Smooth muscle cell (in vitro differentiated cells): ENCODE data around the gene SKA2. TPM values are rescaled to one million over a fixed set of nuclear protein-coding genes. Genes with fewer than 3 reads are reported as not detected.
A peak's percentile ranks its signal among the peaks of the same experiment; 100 is the strongest.
"Not testable (repeated sequence)": the region's sequence is repeated elsewhere in the genome, so short reads cannot be mapped to it uniquely, and the experiment has no call there.

Experiments
- DNase-seq: peaks from one replicate; lab custom pipeline; 2025; ENCODE audit not compliant: unreplicated experiment; lab: John Stamatoyannopoulos, UW
- H2AFZ ChIP-seq: fragments of 200-600 bp; sonication (generic); 2 replicates; pipeline ENCODE4 v1.6.0; 2016; ENCODE audit warnings: antibody characterized with exemption, low read depth, mild to moderate bottlenecking
- H3F3A ChIP-seq: fragments of 200-600 bp; sonication (generic); 2 replicates; pipeline ENCODE4 v1.6.0; 2017; ENCODE audit warnings: antibody characterized with exemption, low read depth
- H3K27ac ChIP-seq: fragments of 200-600 bp; sonication (generic); 2 replicates; pipeline ENCODE4 v1.5.1; 2016; ENCODE audit warnings: low read depth, mild to moderate bottlenecking
- H3K27me3 ChIP-seq: fragments of 200-600 bp; sonication (generic); 2 replicates; pipeline ENCODE4 v1.6.1; 2016; ENCODE audit warnings: low read depth, mild to moderate bottlenecking
- H3K36me3 ChIP-seq: fragments of 200-600 bp; sonication (generic); 2 replicates; pipeline ENCODE4 v1.5.1; 2016; ENCODE audit warnings: low read depth
- H3K4me1 ChIP-seq: fragments of 200-600 bp; sonication (generic); 2 replicates; pipeline ENCODE4 v1.5.1; 2016; ENCODE audit warnings: low read depth
- H3K4me2 ChIP-seq: fragments of 200-600 bp; sonication (generic); 2 replicates; pipeline ENCODE4 v1.6.0; 2016; ENCODE audit warnings: mild to moderate bottlenecking
- H3K4me3 ChIP-seq: fragments of 200-600 bp; sonication (generic); 2 replicates; pipeline ENCODE4 v1.5.1; 2016; ENCODE audit warnings: mild to moderate bottlenecking
- H3K79me2 ChIP-seq: fragments of 200-600 bp; sonication (generic); 2 replicates; pipeline ENCODE4 v1.6.0; 2016; ENCODE audit warnings: low read depth, mild to moderate bottlenecking
- H3K9ac ChIP-seq: fragments of 200-600 bp; sonication (generic); 2 replicates; pipeline ENCODE4 v1.6.0; 2016; ENCODE audit warnings: low read depth
- H3K9me3 ChIP-seq: fragments of 200-600 bp; sonication (generic); replicated peaks from 2 replicates; pipeline ENCODE4 v1.5.1; 2016; ENCODE audit warnings: low read depth
- H4K20me1 ChIP-seq: fragments of 200-600 bp; sonication (generic); 2 replicates; pipeline ENCODE4 v1.6.0; 2016; ENCODE audit warnings: low read depth
- WGBS: methylation state at CpG from one replicate; pipeline ENCODE4 v1.1.7; 2016; ENCODE audit warnings: low lambda C conversion rate; 5-methylcytosine and 5-hydroxymethylcytosine counted together
- polyA plus RNA-seq: library from polyadenylated mRNA; unstranded; fragments of >200 nt; fragmentation: Nextera tagmentation; extraction: Ambion mirVana; gene quantifications from 2 replicates; pipeline ENCODE4 v1.2.1, GENCODE V29; 2016
- total RNA-seq: library from RNA; depleted of rRNA; stranded (reverse); fragments of >200 nt; gene quantifications from 2 replicates; pipeline ENCODE4 v1.2.3, GENCODE V29; 2014
- TF ChIP-seq, protein P1 (sequence below): fragments of 200-600 bp; sonication (generic); IDR thresholded peaks from 2 replicates; pipeline ENCODE4 v1.5.1; 2017; ENCODE audit warnings: borderline replicate concordance, mild to moderate bottlenecking, antibody characterized with exemption; ENCODE audit not compliant: insufficient read depth, poor library complexity, severe bottlenecking

The SKA2 gene
- total and polyA plus RNA-seq, 2 experiments from 2014 or later, result 47.5 to 77.8 TPM

DNA sequence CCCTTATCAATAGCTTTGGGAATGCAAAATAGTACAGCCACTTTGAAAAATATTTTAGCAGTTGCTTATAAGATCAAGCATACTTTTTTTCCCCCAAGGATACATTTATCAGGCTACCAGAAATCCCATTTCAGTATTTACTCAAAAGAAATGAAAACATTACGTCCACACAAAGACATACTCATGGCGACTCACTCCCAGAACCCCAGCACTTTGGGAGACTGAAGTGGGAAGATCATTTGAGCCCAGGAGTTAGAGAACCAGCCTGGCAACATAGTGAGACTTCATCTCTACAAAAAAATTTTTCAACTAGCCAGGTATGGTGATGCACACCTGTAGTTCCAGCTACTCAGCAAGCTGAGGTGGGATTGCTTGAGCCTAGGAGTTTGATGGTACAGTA, 5.9 kb downstream of the SKA2 start:
- no peaks in the 10 kb centered on the region for H3K27me3 ChIP-seq
- peaks cover 100% of the 10 kb centered on the region for H3K79me2 ChIP-seq
- H3K4me2 ChIP-seq, result peak overlapping the region; percentile 3
- TF ChIP-seq, protein P1, sequence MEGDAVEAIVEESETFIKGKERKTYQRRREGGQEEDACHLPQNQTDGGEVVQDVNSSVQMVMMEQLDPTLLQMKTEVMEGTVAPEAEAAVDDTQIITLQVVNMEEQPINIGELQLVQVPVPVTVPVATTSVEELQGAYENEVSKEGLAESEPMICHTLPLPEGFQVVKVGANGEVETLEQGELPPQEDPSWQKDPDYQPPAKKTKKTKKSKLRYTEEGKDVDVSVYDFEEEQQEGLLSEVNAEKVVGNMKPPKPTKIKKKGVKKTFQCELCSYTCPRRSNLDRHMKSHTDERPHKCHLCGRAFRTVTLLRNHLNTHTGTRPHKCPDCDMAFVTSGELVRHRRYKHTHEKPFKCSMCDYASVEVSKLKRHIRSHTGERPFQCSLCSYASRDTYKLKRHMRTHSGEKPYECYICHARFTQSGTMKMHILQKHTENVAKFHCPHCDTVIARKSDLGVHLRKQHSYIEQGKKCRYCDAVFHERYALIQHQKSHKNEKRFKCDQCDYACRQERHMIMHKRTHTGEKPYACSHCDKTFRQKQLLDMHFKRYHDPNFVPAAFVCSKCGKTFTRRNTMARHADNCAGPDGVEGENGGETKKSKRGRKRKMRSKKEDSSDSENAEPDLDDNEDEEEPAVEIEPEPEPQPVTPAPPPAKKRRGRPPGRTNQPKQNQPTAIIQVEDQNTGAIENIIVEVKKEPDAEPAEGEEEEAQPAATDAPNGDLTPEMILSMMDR, result no peak
- no peaks in the 10 kb centered on the region for H3K36me3 ChIP-seq
- DNase-seq, result no peak
- no peaks in the 10 kb centered on the region for H3F3A ChIP-seq
- no peak overlapping the region for H3K9ac ChIP-seq
- peaks cover 26% of the 10 kb centered on the region for H3K4me1 ChIP-seq
- H3K4me3 ChIP-seq, result no peak overlapping the region
- WGBS, result 55% methylated on average over 2 of the region's 2 CpGs
- H4K20me1 ChIP-seq, result peaks cover 28% of the 10 kb centered on the region
- no peak overlapping the region for H2AFZ ChIP-seq
- H3K9me3 ChIP-seq, result no peaks in the 10 kb centered on the region
- H3K27ac ChIP-seq, result no peak overlapping the region

DNA sequence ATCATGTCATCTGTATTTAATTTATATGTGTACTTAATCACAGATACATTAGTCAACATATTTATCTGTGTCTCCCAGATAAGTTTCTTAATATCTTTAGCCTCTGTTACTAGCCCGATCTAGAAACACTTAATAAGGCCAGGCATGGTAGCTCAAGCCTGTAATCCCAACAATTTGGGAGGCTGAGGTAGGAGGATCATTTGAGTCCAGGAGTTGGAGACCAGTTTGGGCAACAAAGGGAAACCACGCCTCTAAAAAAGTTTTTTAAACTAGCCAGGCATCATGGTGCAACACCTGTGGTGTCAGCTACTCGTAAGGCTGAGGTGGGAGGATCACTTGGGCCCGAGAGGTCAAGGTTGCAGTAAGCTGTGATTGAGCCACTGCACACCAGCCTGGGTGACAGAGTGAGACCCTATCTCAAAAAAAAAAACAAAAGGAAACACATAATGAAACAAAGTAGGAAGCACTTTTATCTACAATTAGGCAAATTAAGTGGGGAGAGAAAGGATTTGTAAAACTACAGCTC, 9.4 kb downstream of the SKA2 start:
- Histone ChIP-seq H3K27me3 (no peaks in the 10 kb centered on the region), H3K79me2 (peaks cover 100% of the 10 kb centered on the region), H3K4me1 (no peaks in the 10 kb centered on the region), H2AFZ (no peak overlapping the region), H3K9ac (no peak overlapping the region), H3K9me3 (no peaks in the 10 kb centered on the region), H3K27ac (no peak overlapping the region), H4K20me1 (peaks cover 46% of the 10 kb centered on the region), H3K36me3 (no peaks in the 10 kb centered on the region), H3K4me2 (no peak overlapping the region), H3K4me3 (no peak overlapping the region), H3F3A (no peaks in the 10 kb centered on the region)
- 90% methylated on average over 4 of the region's 4 CpGs for WGBS
- no peak for DNase-seq
- TF ChIP-seq, protein P1, result no peak

DNA sequence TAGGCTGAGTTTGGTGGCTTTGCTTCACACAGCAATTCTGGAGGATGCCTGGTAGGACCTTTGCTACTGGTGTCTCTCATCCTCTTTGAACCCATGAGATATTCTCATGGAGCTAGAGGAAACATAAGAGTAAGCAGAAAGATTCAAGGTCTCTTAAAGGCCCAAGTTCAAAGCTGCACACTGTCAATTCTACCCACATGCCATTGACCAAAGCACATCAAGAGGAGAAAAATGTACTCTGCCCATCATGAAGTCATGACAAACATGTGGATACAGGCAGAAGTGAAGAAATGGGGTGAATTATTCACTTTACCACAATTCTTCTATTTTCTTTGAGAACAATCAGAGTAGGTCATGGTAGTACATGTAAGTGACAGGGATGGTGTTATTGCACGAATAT, 13.1 kb downstream of the SKA2 start:
- no peaks in the 10 kb centered on the region for H3K9me3 ChIP-seq
- TF ChIP-seq, protein P1, result no peak
- no peaks in the 10 kb centered on the region for H3K27me3 ChIP-seq
- H3K27ac ChIP-seq, result no peak overlapping the region
- peaks cover 56% of the 10 kb centered on the region for H4K20me1 ChIP-seq
- no peak overlapping the region for H3K4me3 ChIP-seq
- H3K36me3 ChIP-seq, result no peaks in the 10 kb centered on the region
- peaks cover 98% of the 10 kb centered on the region for H3K79me2 ChIP-seq
- DNase-seq, result no peak
- WGBS, result 95% methylated on average over 1 of the region's 1 CpG
- no peaks in the 10 kb centered on the region for H3F3A ChIP-seq
- no peaks in the 10 kb centered on the region for H3K4me1 ChIP-seq
- H3K9ac ChIP-seq, result no peak overlapping the region
- no peak overlapping the region for H2AFZ ChIP-seq
- no peak overlapping the region for H3K4me2 ChIP-seq

DNA sequence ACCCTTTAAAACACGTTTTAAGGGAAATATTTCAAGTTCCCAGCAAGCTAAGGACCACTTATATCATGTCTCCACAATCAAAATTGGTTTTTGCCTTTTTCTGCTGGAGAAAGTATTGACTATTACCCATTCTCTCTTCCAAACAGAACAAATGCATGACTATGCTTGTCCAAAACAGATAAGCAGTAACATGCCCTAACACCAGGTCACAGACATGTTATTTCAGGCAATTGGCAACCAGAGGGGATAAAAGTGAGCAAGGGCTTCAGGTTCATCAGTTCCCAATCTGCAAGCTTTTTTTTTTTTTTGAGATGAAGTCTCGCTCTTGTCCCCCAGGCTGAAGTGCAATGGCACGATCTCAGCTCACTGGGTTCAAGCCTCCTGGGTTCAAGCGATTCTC, 15.0 kb downstream of the SKA2 start:
- Histone ChIP-seq H3K27me3 (no peaks in the 10 kb centered on the region), H2AFZ (no peak overlapping the region), H3K4me1 (no peaks in the 10 kb centered on the region), H3F3A (no peaks in the 10 kb centered on the region), H3K9me3 (no peaks in the 10 kb centered on the region), H3K9ac (no peak overlapping the region), H3K36me3 (no peaks in the 10 kb centered on the region), H3K4me2 (no peak overlapping the region), H3K79me2 (peaks cover 96% of the 10 kb centered on the region), H3K4me3 (no peak overlapping the region), H3K27ac (no peak overlapping the region), H4K20me1 (peaks cover 64% of the 10 kb centered on the region)
- WGBS, result 98% methylated on average over 4 of the region's 4 CpGs
- DNase-seq, result no peak
- TF ChIP-seq, protein P1, result no peak

DNA sequence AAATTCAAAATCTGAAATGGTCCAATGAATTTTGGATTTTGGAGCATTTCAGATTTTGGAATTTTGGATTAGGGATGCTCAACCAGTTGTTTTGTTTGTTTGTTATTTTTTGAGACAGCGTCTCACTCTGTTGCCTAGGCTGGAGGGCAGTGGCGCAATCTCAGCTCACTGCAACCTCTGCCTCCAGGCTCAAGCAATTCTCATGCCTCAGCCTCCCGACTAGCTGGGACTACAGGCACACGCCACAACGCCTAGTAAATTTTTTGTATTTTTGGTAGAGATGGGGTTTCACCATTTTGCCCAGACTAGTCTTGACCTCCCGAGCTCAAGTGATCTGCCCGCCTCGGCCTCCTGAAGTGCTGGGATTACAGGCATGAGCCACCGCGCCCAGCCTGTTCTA, 16.6 kb downstream of the SKA2 start:
- not testable (repeated sequence) for H2AFZ ChIP-seq, DNase-seq, H3K4me3 ChIP-seq, H3K9me3 ChIP-seq, H3K36me3 ChIP-seq, H3F3A ChIP-seq, H3K27me3 ChIP-seq, H3K4me2 ChIP-seq, H3K27ac ChIP-seq, H3K9ac ChIP-seq, H3K4me1 ChIP-seq
- WGBS, result 92% methylated on average over 10 of the region's 10 CpGs
- peaks cover 70% of the 10 kb centered on the region for H4K20me1 ChIP-seq
- peaks cover 96% of the 10 kb centered on the region for H3K79me2 ChIP-seq
